ENCODE results near the gene FSTL3.

FSTL3 gene

GRCh38 chr19:729965-730668 lies 53.9 kb downstream of the FSTL3 start:
- no peak overlapping the region for H3K27ac ChIP-seq
- DNase-seq (ENCODE audit: low read depth, low spot score), result no peak

DNA sequence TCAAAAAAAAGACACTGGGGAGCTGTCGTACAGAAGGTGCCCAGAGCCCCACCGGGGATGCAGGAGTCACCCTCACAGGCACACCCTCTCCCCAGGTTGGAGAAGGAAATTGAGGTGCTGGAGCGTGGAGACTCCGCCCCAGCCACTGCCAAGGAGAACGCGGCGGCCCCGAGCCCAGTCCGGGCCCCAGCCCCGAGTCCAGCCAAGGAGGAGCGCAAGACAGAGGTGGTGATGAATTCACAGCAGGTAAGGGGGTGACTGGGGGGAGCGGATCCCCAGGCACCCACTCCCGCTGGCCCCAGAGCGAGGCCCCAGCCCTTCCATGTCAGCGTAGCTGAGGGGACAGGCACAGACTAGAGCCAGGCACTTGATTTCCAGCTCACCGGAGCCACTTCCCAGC lies 54.8 kb downstream of the FSTL3 start:
- DNase-seq (ENCODE audit: low read depth, low spot score), result no peak
- no peak overlapping the region for H3K27ac ChIP-seq

- no peak for DNase-seq (ENCODE audit: low read depth, low spot score)
- H3K27ac ChIP-seq, result no peak overlapping the region
Observed at GRCh38 chr19:732148-733069, 56.2 kb downstream of the FSTL3 start.
